Uterus (tissue), 4 donors: Measurements from ENCODE around the gene ABL1. TPM values are rescaled to one million over a fixed set of nuclear protein-coding genes. Genes with fewer than 3 reads are reported as not detected.

Experiments
- DNase-seq, 2 donors: peaks; one replicate each; pipeline ENCODE4 v3.0.0-alpha.2; 2019 to 2020
- H3K27ac ChIP-seq, 2 donors: fragments of 200-600 bp; sonication (generic); 1 replicate in 1 of 2; 2 replicates in 1 of 2; pipeline ENCODE4 v1.5.1; 2016 to 2018
- H3K27me3 ChIP-seq, 2 donors: fragments of 200-600 bp; sonication (generic); one replicate each; pipeline ENCODE4 v1.5.1; 2018 to 2019; ENCODE audit warnings: control low read depth in 1 of 2
- H3K36me3 ChIP-seq, 2 donors: fragments of 200-600 bp; sonication (generic); one replicate each; pipeline ENCODE4 v1.5.1; 2019; ENCODE audit warnings: control low read depth in 1 of 2
- H3K4me1 ChIP-seq, 2 donors: fragments of 200-600 bp; sonication (generic); one replicate each; pipeline ENCODE4 v1.5.1; 2018 to 2019; ENCODE audit warnings: control low read depth in 1 of 2
- H3K4me3 ChIP-seq, 2 donors: fragments of 200-600 bp; sonication (generic); 1 replicate in 1 of 2; 2 replicates in 1 of 2; pipeline ENCODE4 v1.5.1; 2018 to 2019; ENCODE audit warnings: mild to moderate bottlenecking in 1 of 2
- H3K9me3 ChIP-seq, 2 donors: fragments of 200-600 bp; sonication (generic); one replicate each; pipeline ENCODE4 v1.5.1; 2019; ENCODE audit warnings: control low read depth in 1 of 2
- POLR2A ChIP-seq, 2 donors: fragments of 450-650 bp; IDR thresholded peaks; one replicate each; pipeline ENCODE4 v1.6.1; 2016; ENCODE audit warnings: antibody characterized with exemption in 2 of 2, mild to moderate bottlenecking in 1 of 2, moderate library complexity in 1 of 2
- intact Hi-C: fragments of 100-400 bp; cut with DNase I; formaldehyde crosslinking; loops from one replicate; pipeline ENCODE4 v1.15.1; 2023; ENCODE audit warnings: low total_unique reads
- total RNA-seq, 4 donors: library from RNA; depleted of rRNA in 3 of 4; stranded (reverse); fragments of >200 nt in 3 of 4; gene quantifications; one replicate each; pipeline versions ENCODE4 v1.1.0 to v1.2.4, GENCODE V29; 2014 to 2023
- TF ChIP-seq, protein P1 (sequence below), 4 experiments: fragments of 200-600 bp in 2 of 4; fragments of 450-650 bp in 2 of 4; sonication (generic) in 2 of 4; IDR thresholded peaks; one replicate each; pipeline ENCODE4 v1.5.1; 2016 to 2019; ENCODE audit warnings: antibody characterized with exemption in 4 of 4, mild to moderate bottlenecking in 2 of 4, moderate library complexity in 1 of 4
- donor health status: DM: yes; HTN: yes; CAD: no.

ABL1 gene
- total RNA-seq, 4 donors from 2014 or later, result 22.5 to 117 (median 57.8) TPM

GRCh38 chr9:130897105-130897751 lies 62.2 kb downstream of the ABL1 start:
- H3K27ac ChIP-seq, result no peak overlapping the region
- H3K4me3 ChIP-seq, result no peak overlapping the region
- H3K4me1 ChIP-seq, result no peaks in the 10 kb centered on the region
- intact Hi-C loops, result no loop called here
- H3K36me3 ChIP-seq, result no peaks in the 10 kb centered on the region
- H3K27me3 ChIP-seq, result no peaks in the 10 kb centered on the region
- DNase-seq, result no peak
- TF ChIP-seq, protein P1, sequence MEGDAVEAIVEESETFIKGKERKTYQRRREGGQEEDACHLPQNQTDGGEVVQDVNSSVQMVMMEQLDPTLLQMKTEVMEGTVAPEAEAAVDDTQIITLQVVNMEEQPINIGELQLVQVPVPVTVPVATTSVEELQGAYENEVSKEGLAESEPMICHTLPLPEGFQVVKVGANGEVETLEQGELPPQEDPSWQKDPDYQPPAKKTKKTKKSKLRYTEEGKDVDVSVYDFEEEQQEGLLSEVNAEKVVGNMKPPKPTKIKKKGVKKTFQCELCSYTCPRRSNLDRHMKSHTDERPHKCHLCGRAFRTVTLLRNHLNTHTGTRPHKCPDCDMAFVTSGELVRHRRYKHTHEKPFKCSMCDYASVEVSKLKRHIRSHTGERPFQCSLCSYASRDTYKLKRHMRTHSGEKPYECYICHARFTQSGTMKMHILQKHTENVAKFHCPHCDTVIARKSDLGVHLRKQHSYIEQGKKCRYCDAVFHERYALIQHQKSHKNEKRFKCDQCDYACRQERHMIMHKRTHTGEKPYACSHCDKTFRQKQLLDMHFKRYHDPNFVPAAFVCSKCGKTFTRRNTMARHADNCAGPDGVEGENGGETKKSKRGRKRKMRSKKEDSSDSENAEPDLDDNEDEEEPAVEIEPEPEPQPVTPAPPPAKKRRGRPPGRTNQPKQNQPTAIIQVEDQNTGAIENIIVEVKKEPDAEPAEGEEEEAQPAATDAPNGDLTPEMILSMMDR (IDR thresholded peaks at IDR 0.05), result no peak
- no peak for TF ChIP-seq POLR2A (IDR thresholded peaks at IDR 0.05)
- H3K9me3 ChIP-seq, result no peaks in the 10 kb centered on the region

GRCh38 chr9:130897848-130898551 lies 62.9 kb downstream of the ABL1 start:
- intact Hi-C loops, result no loop called here
- no peak for DNase-seq

GRCh38 chr9:130898552-130898852 lies 63.4 kb downstream of the ABL1 start:
- DNase-seq, result no peak
- TF ChIP-seq POLR2A (IDR thresholded peaks at IDR 0.05), result no peak
- TF ChIP-seq, protein P1 (IDR thresholded peaks at IDR 0.05), result no peak
- Histone ChIP-seq H3K4me1 (no peaks in the 10 kb centered on the region), H3K4me3 (no peak overlapping the region), H3K9me3 (no peaks in the 10 kb centered on the region), H3K27ac (no peak overlapping the region), H3K36me3 (no peaks in the 10 kb centered on the region), H3K27me3 (peaks cover 0 to 2% of the 10 kb centered on the region in 2 donors)
- intact Hi-C loops, result no loop called here

More at GRCh38 chr9:130897848-130898551, 62.9 kb downstream of the ABL1 start:
- Histone ChIP-seq H3K36me3 (no peaks in the 10 kb centered on the region), H3K27ac (no peak overlapping the region), H3K9me3 (no peaks in the 10 kb centered on the region), H3K4me3 (no peak overlapping the region), H3K4me1 (no peaks in the 10 kb centered on the region), H3K27me3 (no peaks in the 10 kb centered on the region)
- no peak for TF ChIP-seq POLR2A (IDR thresholded peaks at IDR 0.05)
- TF ChIP-seq, protein P1 (IDR thresholded peaks at IDR 0.05), result no peak

DNA sequence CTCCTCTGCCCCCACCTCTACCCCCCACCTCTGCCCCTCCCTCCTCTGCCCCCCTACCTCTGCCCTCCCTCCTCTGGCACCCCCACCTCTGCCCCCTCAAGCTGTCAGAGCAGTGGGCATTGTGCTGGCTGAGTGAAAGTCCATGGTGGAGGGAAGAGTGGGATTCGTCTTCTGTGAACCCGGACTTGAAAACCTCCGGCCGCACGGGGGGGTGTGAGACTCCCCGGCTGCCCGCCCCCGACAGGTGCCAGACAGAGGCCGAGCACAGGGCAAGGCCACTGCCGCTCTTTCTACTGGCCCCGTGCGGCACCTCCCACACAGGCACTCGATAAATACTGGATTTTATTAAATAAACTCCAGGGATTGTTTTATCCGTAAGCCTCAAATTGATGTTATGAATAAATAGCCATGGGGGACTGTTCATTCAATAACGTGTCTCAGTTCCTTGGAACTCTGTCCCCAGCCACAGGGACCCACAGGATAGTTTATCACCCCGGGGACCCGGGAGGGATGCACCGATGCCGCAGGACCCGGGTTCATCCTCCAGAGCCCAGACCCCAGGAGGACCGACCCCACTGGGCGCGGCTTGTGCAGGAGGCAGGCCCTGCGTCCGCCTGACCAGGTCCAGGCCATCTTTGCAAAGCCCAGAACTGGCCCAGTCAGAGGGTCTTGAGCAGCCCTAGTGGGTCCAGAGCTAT lies 64.1 kb downstream of the ABL1 start:
- DNase-seq, result no peak
- Histone ChIP-seq H3K4me1 (no peaks in the 10 kb centered on the region), H3K4me3 (no peak overlapping the region), H3K27ac (no peak overlapping the region), H3K36me3 (no peaks in the 10 kb centered on the region), H3K9me3 (no peaks in the 10 kb centered on the region), H3K27me3 (peaks cover 0 to 2% of the 10 kb centered on the region in 2 donors)
- TF ChIP-seq, protein P1 (IDR thresholded peaks at IDR 0.05), result no peak
- no peak for TF ChIP-seq POLR2A (IDR thresholded peaks at IDR 0.05)
- intact Hi-C loops, result no loop called here
